Measurements from ENCODE around the gene TNFAIP8L2.

Gene TNFAIP8L2

GRCh38 chr1:151137789-151138188, 18.7 kb upstream of the TNFAIP8L2 start:
- Histone ChIP-seq H3K36me3 (ENCODE audit: insufficient read depth, low read length) (no peaks in the 10 kb centered on the region), H3K27ac (ENCODE audit: low read length) (no peak overlapping the region)

GRCh38 chr1:151142411-151143056, 13.9 kb upstream of the TNFAIP8L2 start:
- H3K4me3 ChIP-seq (ENCODE audit: low read depth in 1 of 2, low read length in 2 of 2): no peak overlapping the region
- no peak for DNase-seq
- H3K4me1 ChIP-seq (ENCODE audit: insufficient read depth, low read length): peaks cover 17% of the 10 kb centered on the region
- H2AFZ ChIP-seq (ENCODE audit: low read depth, low read length): no peak overlapping the region
- H3K9me3 ChIP-seq (ENCODE audit: insufficient read depth, low read length, severe bottlenecking): no peaks in the 10 kb centered on the region
- H3K4me2 ChIP-seq (ENCODE audit: insufficient read depth, low read length): no peak overlapping the region
- H4K20me1 ChIP-seq (ENCODE audit: insufficient read depth, low read length): no peaks in the 10 kb centered on the region
- H3K27me3 ChIP-seq (ENCODE audit: insufficient read depth, low read length, poor library complexity): no peaks in the 10 kb centered on the region
- H3K36me3 ChIP-seq (ENCODE audit: insufficient read depth, low read length): no peaks in the 10 kb centered on the region
- H3K9ac ChIP-seq (ENCODE audit: low read depth, low read length): no peak overlapping the region
- no peak for ATAC-seq (ENCODE audit: insufficient read depth, low read depth)
- H3K27ac ChIP-seq (ENCODE audit: low read length): no peak overlapping the region
- TF ChIP-seq EZH2 (IDR thresholded peaks at IDR 0.05; ENCODE audit: borderline replicate concordance, low read depth, low read length, severe bottlenecking) (no peak), CTCF (IDR thresholded peaks at IDR 0.05; ENCODE audit: borderline replicate concordance, extremely low read depth, low read length, poor library complexity, severe bottlenecking) (no peak)
- H3K79me2 ChIP-seq (ENCODE audit: insufficient read depth, low read length): no peaks in the 10 kb centered on the region; the same call in 1 of the 2 replicates

More at GRCh38 chr1:151137789-151138188, 18.7 kb upstream of the TNFAIP8L2 start:
- H3K9ac ChIP-seq (ENCODE audit: low read depth, low read length): no peak overlapping the region
- TF ChIP-seq CTCF (IDR thresholded peaks at IDR 0.05; ENCODE audit: borderline replicate concordance, extremely low read depth, low read length, poor library complexity, severe bottlenecking) (no peak), EZH2 (IDR thresholded peaks at IDR 0.05; ENCODE audit: borderline replicate concordance, low read depth, low read length, severe bottlenecking) (no peak)
- DNase-seq (no peak), ATAC-seq (ENCODE audit: insufficient read depth, low read depth) (no peak)
- H4K20me1 ChIP-seq (ENCODE audit: insufficient read depth, low read length): no peaks in the 10 kb centered on the region
- H3K79me2 ChIP-seq (ENCODE audit: insufficient read depth, low read length): no peaks in the 10 kb centered on the region
- no peak overlapping the region for H3K4me2 ChIP-seq (ENCODE audit: insufficient read depth, low read length)
- H3K9me3 ChIP-seq (ENCODE audit: insufficient read depth, low read length, severe bottlenecking): no peaks in the 10 kb centered on the region
- no peak overlapping the region for H2AFZ ChIP-seq (ENCODE audit: low read depth, low read length)
- H3K4me1 ChIP-seq (ENCODE audit: insufficient read depth, low read length): no peaks in the 10 kb centered on the region
- H3K4me3 ChIP-seq (ENCODE audit: low read depth in 1 of 2, low read length in 2 of 2): no peak overlapping the region
- no peaks in the 10 kb centered on the region for H3K27me3 ChIP-seq (ENCODE audit: insufficient read depth, low read length, poor library complexity)

GRCh38 chr1:151143057-151143435, 13.4 kb upstream of the TNFAIP8L2 start:
- Histone ChIP-seq H3K9me3 (ENCODE audit: insufficient read depth, low read length, severe bottlenecking) (no peaks in the 10 kb centered on the region), H3K27me3 (ENCODE audit: insufficient read depth, low read length, poor library complexity) (no peaks in the 10 kb centered on the region), H3K4me3 (ENCODE audit: low read depth in 1 of 2, low read length in 2 of 2) (no peak overlapping the region), H3K36me3 (ENCODE audit: insufficient read depth, low read length) (no peaks in the 10 kb centered on the region), H3K9ac (ENCODE audit: low read depth, low read length) (no peak overlapping the region), H3K4me2 (ENCODE audit: insufficient read depth, low read length) (no peak overlapping the region), H3K27ac (ENCODE audit: low read length) (no peak overlapping the region), H4K20me1 (ENCODE audit: insufficient read depth, low read length) (no peaks in the 10 kb centered on the region), H3K79me2 (ENCODE audit: insufficient read depth, low read length) (no peaks in the 10 kb centered on the region; the same call in 1 of the 2 replicates), H2AFZ (ENCODE audit: low read depth, low read length) (no peak overlapping the region), H3K4me1 (ENCODE audit: insufficient read depth, low read length) (peaks cover 20% of the 10 kb centered on the region)
- no peak for DNase-seq
- no peak for TF ChIP-seq EZH2 (IDR thresholded peaks at IDR 0.05; ENCODE audit: borderline replicate concordance, low read depth, low read length, severe bottlenecking)
- TF ChIP-seq CTCF (IDR thresholded peaks at IDR 0.05; ENCODE audit: borderline replicate concordance, extremely low read depth, low read length, poor library complexity, severe bottlenecking): no peak
- no peak for ATAC-seq (ENCODE audit: insufficient read depth, low read depth)

Data from DND-41 (cell line).